ENCODE measurements around the gene GNAI2. TPM values are rescaled to one million over a fixed set of nuclear protein-coding genes. Genes with fewer than 3 reads are reported as not detected.

The GNAI2 gene
- total RNA-seq, 1 experiment from 2014 or later, result 151 TPM

DNA sequence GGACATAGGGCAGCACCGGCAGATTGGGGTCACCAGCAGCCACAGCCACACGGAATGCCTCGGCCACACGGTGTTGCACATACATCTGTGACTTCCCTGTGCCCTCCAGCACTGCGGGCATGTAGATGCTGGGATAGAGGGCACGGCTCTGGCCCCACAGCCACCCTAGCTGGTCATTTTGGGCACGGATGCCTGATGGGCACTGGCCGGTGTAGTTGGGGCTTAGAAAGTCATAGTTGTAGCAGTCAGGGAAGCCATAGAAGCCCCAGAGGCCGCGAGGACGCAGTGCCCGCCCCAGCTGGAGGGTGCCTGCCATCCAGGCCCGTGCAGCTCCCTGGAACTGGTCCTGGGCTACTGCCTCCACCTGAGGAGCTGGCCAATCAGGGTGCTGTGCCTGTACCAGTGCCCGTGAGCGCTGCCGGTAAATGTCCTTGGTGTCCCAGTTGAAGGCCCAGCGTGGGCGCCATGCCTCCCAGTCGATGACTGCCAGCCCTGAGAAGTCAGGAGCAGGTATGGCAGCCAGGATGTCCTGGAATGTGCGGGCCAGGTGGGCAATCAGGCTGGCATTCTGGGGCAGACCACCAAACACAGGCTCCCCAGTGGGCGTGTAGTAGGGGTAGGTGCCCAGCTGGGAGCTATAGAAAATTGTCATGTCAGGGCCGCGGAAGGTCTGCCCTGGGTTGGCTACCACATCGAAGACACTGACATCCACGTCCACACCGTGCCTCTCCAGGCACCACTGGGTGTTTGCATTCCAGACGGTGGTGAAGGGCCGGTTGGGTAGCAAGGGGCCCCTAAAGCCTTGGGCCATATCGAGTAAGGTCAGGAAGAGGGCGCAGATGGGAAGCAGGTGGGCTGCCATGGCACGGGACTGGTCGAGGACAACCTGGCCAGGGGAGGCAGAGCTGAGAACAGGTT lies 66.3 kb downstream of the GNAI2 start:
- no peak for DNase-seq
- Histone ChIP-seq H3K4me3 (ENCODE audit: low read length) (no peak overlapping the region), H2AFZ (ENCODE audit: low read length) (no peak overlapping the region), H3K9me3 (ENCODE audit: low read length) (no peaks in the 10 kb centered on the region), H3K36me3 (ENCODE audit: insufficient read depth, low read length) (no peaks in the 10 kb centered on the region), H3K4me2 (ENCODE audit: low read depth, low read length, poor library complexity, severe bottlenecking) (no peak overlapping the region), H3K27ac (ENCODE audit: low read length) (no peak overlapping the region), H3K9ac (ENCODE audit: low read length) (no peak overlapping the region), H3K9me2 (replicated peaks; ENCODE audit: insufficient read depth, low read length) (no peaks in the 10 kb centered on the region), H3K79me2 (ENCODE audit: low read length) (peaks cover 7% of the 10 kb centered on the region; the same call in 1 of the 2 replicates), H3K4me1 (ENCODE audit: low read length) (peaks cover 21% of the 10 kb centered on the region), H4K20me1 (ENCODE audit: insufficient read depth, low read depth, low read length) (no peaks in the 10 kb centered on the region), H3K27me3 (ENCODE audit: low read length) (no peaks in the 10 kb centered on the region)

DNA sequence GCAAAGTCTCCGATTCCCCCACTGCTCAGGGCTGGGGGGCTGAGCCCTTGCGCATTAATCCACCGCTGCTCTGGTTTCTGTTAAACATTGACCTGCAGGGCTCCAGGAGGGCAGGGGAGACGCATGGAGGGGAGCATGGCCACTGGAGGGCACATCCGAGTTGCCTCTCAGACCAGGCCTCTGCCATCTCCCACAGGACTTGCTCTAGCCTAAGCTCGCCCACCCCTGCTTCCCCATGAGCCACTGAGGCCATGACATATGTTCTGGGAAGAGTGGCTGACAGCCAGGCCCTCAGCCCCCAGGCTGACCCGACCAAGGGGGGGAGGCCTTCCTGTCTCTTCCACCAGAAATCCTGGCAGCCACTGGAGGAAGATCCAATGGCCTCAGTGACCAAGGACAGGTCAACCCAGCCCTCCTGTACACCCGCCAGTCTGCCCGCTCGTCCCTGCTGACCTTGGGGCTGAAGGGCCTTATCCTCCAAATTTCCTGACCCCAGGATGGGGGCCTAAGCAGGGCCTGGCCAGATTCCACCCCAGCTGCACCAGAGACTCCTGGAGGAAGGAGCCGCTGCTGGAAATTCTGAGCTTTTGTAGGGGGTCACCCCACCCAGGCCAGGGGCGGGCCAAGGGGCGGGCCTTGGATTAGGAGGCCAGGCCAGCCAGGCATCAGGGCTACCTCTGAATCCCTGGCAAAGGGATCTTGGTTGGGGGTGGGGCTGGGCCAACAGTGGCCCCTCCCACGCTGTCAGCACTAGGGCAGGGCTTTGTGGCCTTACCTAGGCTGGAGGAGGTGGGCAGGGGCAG lies 67.2 kb downstream of the GNAI2 start, which contains the start of gene HYAL1:
TSS of gene HYAL1 (minus strand) at position 562 of the 803 bp plus-strand sequence. CDS start 618 bp downstream, outside the sequence.
- no peaks in the 10 kb centered on the region for H4K20me1 ChIP-seq (ENCODE audit: insufficient read depth, low read depth, low read length)
- H3K27ac ChIP-seq (ENCODE audit: low read length), result no peak within 1 kb of the TSS
- peaks cover 5% of the 10 kb centered on the region; the same call in 1 of the 2 replicates for H3K79me2 ChIP-seq (ENCODE audit: low read length)
- H3K4me3 ChIP-seq (ENCODE audit: low read length), result no peak within 1 kb of the TSS
- no peak within 1 kb of the TSS for H3K9ac ChIP-seq (ENCODE audit: low read length)
- no peak within 1 kb of the TSS for H2AFZ ChIP-seq (ENCODE audit: low read length)
- DNase-seq, result no peak
- no peak within 1 kb of the TSS for H3K4me2 ChIP-seq (ENCODE audit: low read depth, low read length, poor library complexity, severe bottlenecking)
- H3K9me2 ChIP-seq (replicated peaks; ENCODE audit: insufficient read depth, low read length), result no peaks in the 10 kb centered on the region
- peaks cover 15% of the 10 kb centered on the region for H3K4me1 ChIP-seq (ENCODE audit: low read length)
- H3K9me3 ChIP-seq (ENCODE audit: low read length), result no peaks in the 10 kb centered on the region
- no peaks in the 10 kb centered on the region for H3K27me3 ChIP-seq (ENCODE audit: low read length)
- no peaks in the 10 kb centered on the region for H3K36me3 ChIP-seq (ENCODE audit: insufficient read depth, low read length)

DNA sequence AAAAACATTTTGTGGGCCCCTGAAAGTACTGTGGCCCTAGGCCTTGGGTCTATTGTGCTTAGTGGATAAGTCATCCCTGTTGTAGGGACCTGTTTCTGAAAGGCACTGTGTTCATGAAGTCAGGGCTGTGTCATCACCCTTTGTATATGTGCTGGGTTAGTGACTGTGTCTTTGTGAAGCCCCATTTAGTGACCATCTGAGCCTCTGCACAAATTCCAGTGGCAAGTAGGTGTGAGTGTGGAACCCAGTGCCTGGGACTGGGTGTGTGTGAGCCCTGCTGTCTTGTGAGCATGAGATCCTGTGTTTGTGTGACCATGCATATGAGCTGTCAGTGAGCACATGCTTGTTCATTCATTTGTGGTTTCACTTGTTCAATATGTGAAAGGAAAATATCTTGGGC lies 68.6 kb downstream of the GNAI2 start:
- Histone ChIP-seq H3K4me3 (ENCODE audit: low read length) (no peak overlapping the region), H3K9me2 (replicated peaks; ENCODE audit: insufficient read depth, low read length) (no peaks in the 10 kb centered on the region), H3K79me2 (ENCODE audit: low read length) (no peaks in the 10 kb centered on the region), H3K27ac (ENCODE audit: low read length) (no peak overlapping the region), H4K20me1 (ENCODE audit: insufficient read depth, low read depth, low read length) (no peaks in the 10 kb centered on the region), H3K4me1 (ENCODE audit: low read length) (peaks cover 10% of the 10 kb centered on the region), H2AFZ (ENCODE audit: low read length) (no peak overlapping the region), H3K4me2 (ENCODE audit: low read depth, low read length, poor library complexity, severe bottlenecking) (no peak overlapping the region), H3K9ac (ENCODE audit: low read length) (no peak overlapping the region), H3K36me3 (ENCODE audit: insufficient read depth, low read length) (no peaks in the 10 kb centered on the region), H3K9me3 (ENCODE audit: low read length) (no peaks in the 10 kb centered on the region), H3K27me3 (ENCODE audit: low read length) (no peaks in the 10 kb centered on the region)
- no peak for DNase-seq

Small RNA genes within 50 kb of the gene (small RNA-seq; reads per million reads assigned to genes)
- gene MIR5787, result not detected

Other genes starting within 250 kb of the GNAI2 start
- 179 and 239 TPM in 2 replicates for gene RBM5, start 147.3 kb upstream of the GNAI2 start, total RNA-seq (2014; rRNA removed; shearing (Covaris generic); ENCODE audit: low replicate concordance)
- gene SEMA3F, start 80.9 kb upstream of the GNAI2 start, total RNA-seq (2014; rRNA removed; shearing (Covaris generic); ENCODE audit: low replicate concordance), result not detected in 2 replicates
- gene GNAT1, start 44.6 kb upstream of the GNAI2 start, total RNA-seq (2014; rRNA removed; shearing (Covaris generic); ENCODE audit: low replicate concordance), result not detected in 2 replicates
- gene SLC38A3, start 30.9 kb upstream of the GNAI2 start, total RNA-seq (2014; rRNA removed; shearing (Covaris generic); ENCODE audit: low replicate concordance), result not detected in 2 replicates
- 0.15 and 0.29 TPM in 2 replicates for gene SEMA3B, start 32.9 kb downstream of the GNAI2 start, total RNA-seq (2014; rRNA removed; shearing (Covaris generic); ENCODE audit: low replicate concordance)
- gene LSMEM2, start 42.9 kb downstream of the GNAI2 start, total RNA-seq (2014; rRNA removed; shearing (Covaris generic); ENCODE audit: low replicate concordance), result 0.14 TPM in 1 of 2 replicates, not detected in the other
- 75.2 and 82.1 TPM in 2 replicates for gene IFRD2, start 56.2 kb downstream of the GNAI2 start, total RNA-seq (2014; rRNA removed; shearing (Covaris generic); ENCODE audit: low replicate concordance)
- gene HYAL3, start 63.2 kb downstream of the GNAI2 start, total RNA-seq (2014; rRNA removed; shearing (Covaris generic); ENCODE audit: low replicate concordance), result 9.3 and 17.2 TPM in 2 replicates
- 18.1 and 20.3 TPM in 2 replicates for gene NAA80, start 63.2 kb downstream of the GNAI2 start, total RNA-seq (2014; rRNA removed; shearing (Covaris generic); ENCODE audit: low replicate concordance)
- gene HYAL1, start 67.4 kb downstream of the GNAI2 start, total RNA-seq (2014; rRNA removed; shearing (Covaris generic); ENCODE audit: low replicate concordance), result 0.14 and 0.71 TPM in 2 replicates
- gene HYAL2, start 86.5 kb downstream of the GNAI2 start, total RNA-seq (2014; rRNA removed; shearing (Covaris generic); ENCODE audit: low replicate concordance), result 12.8 and 22.5 TPM in 2 replicates
- gene TUSC2, start 92.0 kb downstream of the GNAI2 start, total RNA-seq (2014; rRNA removed; shearing (Covaris generic); ENCODE audit: low replicate concordance), result 38.1 and 49.6 TPM in 2 replicates
- 33.3 and 69.4 TPM in 2 replicates for gene RASSF1, start 104.6 kb downstream of the GNAI2 start, total RNA-seq (2014; rRNA removed; shearing (Covaris generic); ENCODE audit: low replicate concordance)
- gene ZMYND10, start 109.5 kb downstream of the GNAI2 start, total RNA-seq (2014; rRNA removed; shearing (Covaris generic); ENCODE audit: low replicate concordance), result 1.3 and 1.4 TPM in 2 replicates
- 51.2 and 71.1 TPM in 2 replicates for gene NPRL2, start 114.6 kb downstream of the GNAI2 start, total RNA-seq (2014; rRNA removed; shearing (Covaris generic); ENCODE audit: low replicate concordance)
- gene CYB561D2, start 114.7 kb downstream of the GNAI2 start, total RNA-seq (2014; rRNA removed; shearing (Covaris generic); ENCODE audit: low replicate concordance), result 32.5 and 35.0 TPM in 2 replicates
- 13.8 and 25.8 TPM in 2 replicates for gene TMEM115, start 123.3 kb downstream of the GNAI2 start, total RNA-seq (2014; rRNA removed; shearing (Covaris generic); ENCODE audit: low replicate concordance)

Measured in Karpas-422 (cell line).